Activated gamma-delta T cell treated with Interleukin-2 at 50 U/mL for 16 hours (primary cell): Measurements from ENCODE around the gene ATP6V0D1.
A peak's percentile ranks its signal among the peaks of the same experiment; 100 is the strongest.

Experiments
- DNase-seq: peaks from one replicate; pipeline ENCODE4 v3.0.0-alpha.2; 2020

The ATP6V0D1 gene

DNA sequence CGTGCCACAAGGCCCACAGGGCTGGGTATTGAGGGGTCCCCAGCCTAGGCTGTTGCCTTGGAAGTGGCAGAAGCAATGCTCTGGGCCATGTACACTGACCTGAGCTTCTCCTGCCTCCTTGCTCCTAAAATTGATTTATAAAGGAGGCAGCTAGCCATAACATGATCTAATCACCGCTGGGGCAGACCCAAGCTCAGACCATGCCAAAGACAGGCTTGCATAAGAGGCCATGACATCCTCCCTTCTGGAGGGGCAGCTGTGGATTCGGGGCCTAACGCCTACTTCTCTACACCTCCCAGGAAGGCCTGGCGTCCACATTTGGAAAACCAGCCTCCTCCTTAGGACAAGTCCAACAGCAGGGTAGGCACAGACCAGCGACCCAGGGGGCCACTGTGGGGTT lies 37.7 kb downstream of the ATP6V0D1 start:
- DNase-seq = no peak

DNA sequence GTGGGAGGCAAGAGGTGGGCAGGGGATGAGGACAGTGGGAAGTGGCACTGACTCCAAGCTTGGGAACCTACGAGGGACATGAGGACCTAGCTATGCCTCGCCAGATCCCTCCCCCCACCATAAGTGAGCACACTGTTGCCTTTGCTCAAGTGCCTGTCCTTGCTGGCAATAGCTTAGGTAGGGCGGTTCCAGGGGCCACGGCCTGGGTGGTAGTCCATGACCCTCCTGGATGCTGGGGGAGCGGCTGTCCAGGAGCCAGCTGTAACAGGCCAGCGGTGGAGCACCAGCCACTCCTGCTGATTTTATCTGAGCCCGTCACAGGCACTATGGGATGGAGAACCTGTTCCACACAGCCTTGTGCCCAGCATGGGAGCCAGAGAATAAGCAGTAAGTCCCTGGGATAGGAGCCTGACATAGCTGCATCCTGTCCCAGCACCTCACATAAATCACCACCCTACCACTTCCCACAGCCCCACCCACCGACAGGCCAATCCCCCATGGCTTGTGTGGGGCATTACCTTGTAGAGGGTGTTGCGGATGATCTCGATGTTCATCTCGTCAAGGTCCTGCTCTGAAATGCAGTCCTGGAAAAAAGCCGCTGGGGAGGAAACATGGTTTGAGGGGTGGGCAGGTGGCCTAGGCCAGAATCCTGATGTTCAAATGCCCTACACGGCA lies 38.2 kb downstream of the ATP6V0D1 start:
- no peak for DNase-seq

DNA sequence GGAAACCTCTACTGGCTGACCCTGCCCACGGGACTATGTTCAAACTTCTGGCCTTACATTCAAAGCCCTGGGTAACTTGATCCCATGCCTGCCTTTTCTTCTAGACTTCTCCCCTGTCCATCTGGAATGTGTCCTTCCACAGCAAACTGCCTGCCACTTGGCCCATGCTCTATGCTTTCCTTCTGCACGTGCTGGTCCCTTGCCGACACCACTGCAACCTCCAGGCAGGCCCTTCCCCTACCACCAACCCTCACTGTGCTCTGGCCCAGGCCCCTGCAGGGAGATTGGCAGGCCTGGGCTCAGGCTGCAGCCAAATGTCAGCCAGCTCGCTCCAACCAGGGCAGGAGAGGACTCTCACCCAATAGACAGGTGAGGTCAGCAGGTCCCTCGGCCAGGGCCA lies 39.0 kb downstream of the ATP6V0D1 start:
- DNase-seq = no peak

DNA sequence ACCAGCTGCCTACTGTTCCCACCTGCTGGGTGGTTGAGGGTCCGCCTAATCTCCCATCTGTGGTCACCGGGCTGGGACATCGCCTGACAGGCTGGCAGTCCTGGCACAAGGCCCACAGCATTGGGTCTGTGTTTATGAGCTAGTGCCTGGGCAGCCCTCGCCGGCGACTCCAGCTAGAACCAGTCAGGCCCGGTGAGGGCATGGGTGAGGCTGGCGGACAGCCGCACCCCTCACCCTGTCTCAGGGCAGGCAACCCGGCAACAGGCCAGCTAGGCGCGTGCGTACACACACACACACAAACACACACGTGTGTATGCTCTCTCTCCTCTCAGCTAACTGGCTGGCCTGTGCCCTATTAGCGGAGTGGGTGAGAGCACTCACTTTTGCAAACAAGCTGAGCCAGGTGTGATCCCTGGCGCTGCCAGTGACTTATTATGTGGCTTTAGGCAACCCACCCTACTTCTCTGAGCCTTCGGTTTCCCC lies 39.6 kb downstream of the ATP6V0D1 start:
- DNase-seq = no peak

DNA sequence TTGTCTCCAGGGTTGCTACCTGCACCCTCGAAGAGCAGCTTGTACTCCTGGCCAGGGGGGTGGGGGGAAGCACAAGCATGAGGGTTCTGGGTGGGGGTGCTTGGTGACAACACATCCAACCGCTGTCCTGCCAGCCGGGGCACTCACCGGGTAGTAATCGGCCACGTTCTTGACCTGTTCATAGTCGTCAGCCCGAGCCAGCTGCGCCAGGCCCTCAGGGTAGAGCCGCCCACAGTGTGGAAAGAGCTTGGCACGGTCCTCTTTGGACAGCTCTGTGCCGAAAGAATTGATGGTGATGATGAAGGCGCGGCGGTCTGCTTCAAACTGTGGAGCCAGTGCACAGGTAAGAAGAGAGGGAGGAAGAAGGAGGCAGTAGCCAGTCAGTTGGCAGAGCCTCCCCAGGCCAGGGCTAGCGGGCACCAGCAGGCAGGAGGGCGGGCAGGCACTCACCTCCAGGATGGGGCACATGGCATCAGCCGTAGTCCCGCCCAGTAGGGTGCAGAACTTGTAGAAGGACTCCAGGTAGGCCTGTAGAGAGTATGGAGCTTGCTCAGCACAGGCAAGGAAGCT lies 42.0 kb downstream of the ATP6V0D1 start:
- DNase-seq = no peak

DNA sequence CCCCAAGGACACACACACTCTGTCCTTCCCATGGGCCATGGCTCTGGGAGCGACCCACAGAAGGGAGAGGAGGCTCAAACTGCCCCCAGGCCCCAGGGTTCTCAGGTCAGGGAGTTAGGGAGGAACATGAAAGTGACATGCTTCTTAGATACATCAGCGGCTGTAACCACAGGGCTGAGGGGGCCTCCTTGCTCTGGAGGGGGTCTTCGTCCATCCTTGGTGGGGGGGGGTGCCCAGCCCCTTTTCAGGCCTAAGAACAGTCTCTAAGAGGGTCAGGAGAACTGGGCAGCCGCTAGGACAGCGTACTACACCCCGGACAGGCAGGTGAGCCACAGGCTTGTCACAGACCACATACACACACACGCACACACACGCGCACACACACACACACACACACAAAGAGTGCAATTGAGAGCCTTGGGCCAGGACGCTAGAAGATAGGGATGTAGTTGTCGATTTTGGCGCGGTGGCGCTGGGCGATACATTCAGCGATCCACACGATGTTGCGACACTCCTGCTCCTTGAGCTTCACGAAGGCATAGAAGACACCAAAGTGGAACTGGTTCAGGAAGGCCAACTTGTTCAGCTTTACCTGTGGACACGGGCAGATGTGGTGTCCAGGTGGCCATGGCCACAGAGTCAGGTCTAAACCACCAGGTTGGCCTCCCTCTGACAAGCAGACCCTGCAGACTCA lies 42.7 kb downstream of the ATP6V0D1 start:
- DNase-seq = no peak

DNA sequence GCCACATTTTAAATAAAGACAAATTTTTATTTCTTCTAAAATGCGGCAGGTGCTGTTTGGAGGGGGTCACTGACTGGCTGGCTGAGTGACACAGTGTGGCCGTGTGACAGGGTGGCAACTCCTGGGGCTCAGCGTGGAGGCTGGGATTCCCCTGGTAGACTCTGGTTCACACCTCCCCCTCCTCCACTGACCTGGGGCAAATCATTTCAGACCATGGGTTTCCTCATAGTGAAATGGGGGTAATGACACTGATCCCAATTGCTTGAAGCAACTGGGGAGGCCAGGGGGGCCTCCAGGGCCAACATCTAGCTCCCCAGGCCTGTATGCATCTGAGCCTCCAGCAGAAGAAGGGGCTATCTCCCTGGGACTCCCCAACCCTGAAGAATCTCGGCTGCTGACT lies 43.4 kb downstream of the ATP6V0D1 start:
- DNase-seq = no peak

DNA sequence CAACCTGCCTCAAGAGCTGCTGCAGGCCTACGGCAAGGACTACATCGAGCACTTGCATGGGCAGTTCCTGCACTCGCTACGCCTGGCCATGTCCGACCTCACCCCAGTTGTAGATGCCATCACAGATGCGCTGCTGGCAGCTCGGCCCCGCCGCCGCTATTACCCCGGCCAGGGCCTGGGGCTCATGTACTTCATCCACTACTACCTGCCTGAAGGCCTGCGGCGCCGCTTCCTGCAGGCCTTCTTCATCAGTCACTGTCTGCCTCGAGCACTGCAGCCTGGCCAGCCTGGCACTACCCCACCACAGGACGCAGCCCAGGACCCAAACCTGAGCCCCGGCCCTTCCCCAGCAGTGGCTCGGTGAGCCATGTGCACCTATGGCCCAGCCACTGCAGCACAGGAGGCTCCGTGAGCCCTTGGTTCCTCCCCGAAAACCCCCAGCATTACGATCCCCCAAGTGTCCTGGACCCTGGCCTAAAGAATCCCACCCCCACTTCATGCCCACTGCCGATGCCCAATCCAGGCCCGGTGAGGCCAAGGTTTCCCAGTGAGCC lies 44.2 kb downstream of the ATP6V0D1 start:
- no peak for DNase-seq

DNA sequence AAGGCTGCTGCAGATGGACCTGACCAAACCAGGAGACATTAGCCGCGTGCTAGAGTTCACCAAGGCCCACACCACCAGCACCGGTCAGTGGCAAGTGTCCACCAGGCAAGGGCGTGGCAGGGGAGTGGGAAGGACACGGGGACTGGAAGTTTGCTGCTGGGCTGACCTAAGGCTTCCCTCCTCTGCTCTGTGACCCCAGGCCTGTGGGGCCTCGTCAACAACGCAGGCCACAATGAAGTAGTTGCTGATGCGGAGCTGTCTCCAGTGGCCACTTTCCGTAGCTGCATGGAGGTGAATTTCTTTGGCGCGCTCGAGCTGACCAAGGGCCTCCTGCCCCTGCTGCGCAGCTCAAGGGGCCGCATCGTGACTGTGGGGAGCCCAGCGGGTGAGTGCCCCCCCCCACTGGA lies 45.2 kb downstream of the ATP6V0D1 start:
- DNase-seq = no peak

DNA sequence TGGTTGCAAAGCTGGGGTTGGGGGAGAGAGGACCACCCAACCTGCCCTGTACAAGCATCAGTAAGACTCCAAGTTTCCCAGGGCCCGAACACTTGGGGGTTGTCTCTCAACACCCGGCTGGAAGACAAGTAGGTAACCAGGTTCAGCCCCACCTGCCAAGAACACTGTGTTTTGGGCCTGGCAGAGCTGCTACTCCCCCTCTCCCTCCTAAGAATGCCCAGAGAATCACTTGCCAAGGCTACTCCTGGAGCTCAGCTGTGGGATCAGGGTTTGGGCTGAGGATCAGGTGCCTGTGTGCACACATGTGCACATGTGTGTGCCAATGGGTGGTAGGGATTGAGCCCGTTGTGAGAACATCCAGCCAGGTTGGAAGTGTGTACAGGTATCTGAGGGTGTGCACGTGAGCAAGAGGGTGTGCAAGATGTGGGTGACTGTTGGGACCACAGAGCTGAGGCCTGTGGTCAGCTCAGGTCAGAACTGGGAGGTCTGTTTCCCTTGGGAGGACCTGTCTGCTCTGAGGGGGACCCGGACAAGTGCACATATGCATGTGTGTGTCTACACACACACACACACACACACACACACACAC lies 47.7 kb downstream of the ATP6V0D1 start:
- DNase-seq = no peak

DNA sequence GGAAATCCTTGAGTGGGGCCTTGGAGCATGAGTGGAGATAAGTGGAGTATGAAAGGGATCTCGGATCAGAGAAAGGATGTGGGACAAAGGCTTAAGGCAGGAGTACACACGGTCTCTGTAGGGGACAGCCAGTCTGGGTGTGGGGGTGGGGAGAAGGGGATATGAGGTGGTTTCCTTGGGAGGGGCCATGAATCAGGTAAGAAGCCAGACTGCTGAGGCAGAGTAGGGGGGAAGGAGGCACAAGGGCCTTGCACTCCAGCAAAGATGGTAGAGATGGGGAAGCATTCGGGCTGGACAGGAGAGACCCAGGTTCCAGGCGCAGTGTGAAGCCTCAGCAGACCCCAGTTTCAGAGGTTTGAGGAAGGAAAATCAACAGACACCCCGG lies 48.5 kb downstream of the ATP6V0D1 start:
- DNase-seq = no peak

DNA sequence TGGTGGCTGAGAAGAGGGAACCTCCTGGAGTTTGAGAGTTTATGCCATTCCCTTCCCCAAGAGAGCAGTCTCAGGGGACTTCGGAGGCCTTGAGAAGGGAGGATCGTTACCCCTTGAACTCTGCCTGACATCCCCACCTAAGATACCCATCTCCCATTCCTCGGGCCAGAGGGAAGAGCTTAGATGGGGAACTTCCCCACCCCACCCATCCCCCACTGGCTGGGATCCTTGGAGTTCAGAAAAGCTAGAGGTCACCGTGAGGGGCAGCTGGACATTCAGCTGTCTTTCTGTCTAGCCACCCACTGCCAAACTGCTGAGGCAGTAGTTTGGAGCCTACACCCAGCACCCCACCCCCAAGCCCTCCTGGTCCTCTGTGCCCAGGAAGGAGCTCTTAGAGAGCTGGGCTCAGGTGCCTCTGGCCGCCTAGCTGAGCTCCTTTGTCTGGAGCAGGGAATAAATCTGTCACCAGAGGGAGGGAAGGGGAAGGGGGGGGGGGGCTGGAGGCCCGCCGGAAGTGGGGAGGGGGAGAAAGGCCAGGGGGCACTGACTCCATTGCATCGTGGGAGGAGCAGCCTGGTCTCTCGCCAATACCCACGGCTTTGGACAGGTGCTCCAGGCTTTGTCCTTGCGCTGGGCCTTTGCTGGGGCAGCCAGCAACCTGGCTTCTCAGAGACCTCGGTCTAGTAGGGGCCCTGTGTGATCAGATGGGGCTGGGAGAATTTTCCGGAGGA lies 49.0 kb downstream of the ATP6V0D1 start:
- no peak for DNase-seq

DNA sequence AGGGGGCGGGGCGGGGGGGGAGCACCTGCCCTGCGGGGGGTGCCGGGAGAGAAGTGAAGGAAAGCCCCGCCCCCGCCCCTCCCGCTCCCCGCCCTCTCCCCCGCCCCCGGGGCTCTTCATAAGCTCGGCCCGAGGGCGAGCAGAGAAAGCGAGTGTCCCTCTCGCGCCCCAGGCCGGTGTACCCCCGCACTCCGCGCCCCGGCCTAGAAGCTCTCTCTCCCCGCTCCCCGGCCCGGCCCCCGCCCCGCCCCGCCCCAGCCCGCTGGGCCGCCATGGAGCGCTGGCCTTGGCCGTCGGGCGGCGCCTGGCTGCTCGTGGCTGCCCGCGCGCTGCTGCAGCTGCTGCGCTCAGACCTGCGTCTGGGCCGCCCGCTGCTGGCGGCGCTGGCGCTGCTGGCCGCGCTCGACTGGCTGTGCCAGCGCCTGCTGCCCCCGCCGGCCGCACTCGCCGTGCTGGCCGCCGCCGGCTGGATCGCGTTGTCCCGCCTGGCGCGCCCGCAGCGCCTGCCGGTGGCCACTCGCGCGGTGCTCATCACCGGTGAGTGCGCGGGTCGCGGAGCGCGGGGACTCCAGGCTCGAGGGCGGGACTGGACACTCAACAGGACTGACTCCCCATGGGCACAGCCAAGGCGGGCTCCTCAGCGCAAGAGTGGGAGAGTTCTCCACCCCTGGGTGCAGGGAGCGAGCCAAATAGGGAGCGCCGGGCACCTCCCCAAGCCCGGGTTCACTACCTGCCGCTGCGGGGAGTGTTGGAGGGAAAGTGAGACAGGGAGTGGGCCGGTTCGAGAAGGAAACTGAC lies 49.8 kb downstream of the ATP6V0D1 start, which contains the start of gene HSD11B2:
Gene HSD11B2, plus strand, starts transcription at position 145 of the 798 bp plus-strand sequence. Its CDS starts 128 bp downstream, at position 273.
- DNase-seq = no peak

DNA sequence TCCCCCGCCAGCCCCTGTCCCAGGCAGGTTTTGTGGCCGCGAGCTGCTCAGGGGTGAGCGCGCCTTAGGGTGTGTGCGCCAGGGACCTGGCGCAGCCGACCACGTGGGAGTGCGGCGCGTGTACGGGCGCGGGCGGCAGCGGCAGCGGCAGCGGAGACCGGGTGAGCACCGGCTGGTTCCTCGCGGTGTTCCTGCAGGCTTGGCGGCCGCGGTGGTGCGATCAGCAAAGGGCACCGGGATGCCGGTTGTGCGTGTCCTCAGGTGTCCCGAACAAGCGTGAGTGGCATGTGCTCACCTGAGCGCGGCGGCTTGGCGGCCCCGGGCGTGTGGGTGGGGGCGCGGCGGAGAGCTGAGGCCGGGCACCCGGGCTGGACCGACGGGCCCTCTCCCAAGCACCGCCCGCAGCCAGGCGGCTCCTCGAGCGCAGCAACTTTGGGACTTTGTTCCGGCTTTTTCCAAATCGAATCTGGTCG lies 50.4 kb downstream of the ATP6V0D1 start:
- DNase-seq = no peak

DNA sequence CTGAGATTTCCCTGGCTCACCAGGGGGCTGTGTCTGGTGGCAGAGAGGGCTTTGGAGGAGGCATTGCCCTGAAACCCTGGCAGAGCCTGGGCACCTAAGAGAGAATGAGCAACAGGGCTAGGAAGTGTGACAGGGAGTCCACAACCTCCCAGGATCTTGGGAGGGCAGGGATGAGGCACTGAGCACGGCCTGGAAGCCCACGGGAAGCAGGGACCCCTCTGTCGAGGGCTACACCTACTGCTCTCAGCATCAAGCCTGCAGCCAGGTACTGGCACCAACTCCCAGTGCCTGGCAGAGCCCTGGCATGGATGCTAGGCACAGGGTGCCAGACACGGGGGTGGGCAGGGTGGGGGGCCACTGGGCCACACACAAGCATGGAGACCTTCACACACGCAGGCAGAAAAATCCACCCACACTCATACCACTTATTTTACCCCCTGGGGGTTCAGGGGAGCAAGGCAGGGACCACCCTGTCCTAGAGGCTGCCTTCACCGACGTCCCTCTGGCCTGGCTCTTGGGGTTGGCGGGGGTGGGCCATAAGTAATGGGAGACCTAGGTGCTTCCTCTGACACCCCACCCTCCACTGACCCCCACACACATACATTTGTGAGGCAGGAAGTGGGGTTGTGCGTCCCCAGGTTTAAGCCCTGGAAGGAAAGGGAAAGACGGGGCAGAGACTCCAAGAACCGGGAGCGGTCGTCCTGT lies 51.0 kb downstream of the ATP6V0D1 start:
- no peak for DNase-seq

DNA sequence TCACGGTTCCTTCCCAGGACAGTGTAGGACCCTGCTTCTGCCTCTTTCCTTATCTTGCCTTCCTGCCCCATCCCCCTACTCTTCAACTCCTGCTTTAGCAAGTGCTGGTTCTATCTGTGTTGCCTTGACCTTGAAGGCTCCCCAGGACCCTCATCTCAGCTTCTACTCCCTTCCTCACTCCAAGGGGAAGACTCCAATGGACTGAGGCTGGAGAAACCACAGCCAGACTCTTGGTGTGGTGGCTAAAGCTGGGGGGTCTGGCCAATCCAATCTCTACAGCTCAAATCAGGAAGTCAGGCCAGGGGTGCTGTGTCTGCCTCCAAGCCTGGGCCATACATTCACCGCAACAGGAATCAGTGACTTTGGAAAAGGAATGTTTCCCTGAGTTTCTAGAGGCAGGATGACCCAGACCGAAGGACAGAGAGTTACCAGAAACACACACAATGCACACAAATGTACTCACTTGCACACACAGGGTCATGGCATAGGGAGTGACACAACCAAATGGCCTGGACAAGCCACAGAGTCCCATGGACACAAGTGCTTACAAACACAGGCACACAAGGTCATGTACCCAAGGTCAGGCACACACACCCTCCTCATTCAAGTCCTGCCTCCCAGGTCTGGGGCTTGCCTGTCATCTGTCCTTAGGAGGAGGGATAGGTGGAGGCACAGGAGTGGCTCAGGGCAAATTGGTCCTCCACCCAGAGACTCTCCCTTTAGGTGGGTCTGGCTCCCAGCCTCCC lies 51.7 kb downstream of the ATP6V0D1 start:
- DNase-seq = no peak

DNA sequence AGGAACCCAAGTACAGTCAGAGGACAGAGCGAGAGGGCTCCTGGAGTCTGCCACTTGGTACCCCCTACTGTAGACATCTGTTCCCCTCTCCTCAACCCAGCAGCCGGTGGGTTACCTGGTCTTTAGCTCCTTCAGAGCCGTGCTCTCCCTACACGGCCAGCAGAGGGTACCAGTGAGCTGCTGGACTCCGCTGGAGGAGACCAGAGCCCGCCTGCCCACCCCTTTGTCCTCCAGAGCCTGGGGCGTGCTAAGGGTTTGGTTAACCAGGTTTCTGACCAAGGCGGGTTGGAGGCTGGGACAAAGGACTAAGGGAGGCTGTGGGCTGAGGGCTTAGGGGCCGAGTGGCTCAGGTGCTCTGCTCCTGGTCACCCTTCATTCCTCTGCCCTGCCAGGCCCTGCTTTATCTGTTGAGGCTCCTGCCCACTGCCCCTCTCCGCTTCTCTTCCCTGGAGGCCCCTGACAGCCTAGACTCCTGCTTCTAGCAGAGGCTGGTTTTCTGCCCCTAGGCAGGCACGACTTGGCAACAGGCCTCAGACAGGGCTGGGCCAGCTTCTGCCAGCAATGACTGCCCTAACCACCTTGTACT lies 52.7 kb downstream of the ATP6V0D1 start:
- peak; percentile 43 for DNase-seq

DNA sequence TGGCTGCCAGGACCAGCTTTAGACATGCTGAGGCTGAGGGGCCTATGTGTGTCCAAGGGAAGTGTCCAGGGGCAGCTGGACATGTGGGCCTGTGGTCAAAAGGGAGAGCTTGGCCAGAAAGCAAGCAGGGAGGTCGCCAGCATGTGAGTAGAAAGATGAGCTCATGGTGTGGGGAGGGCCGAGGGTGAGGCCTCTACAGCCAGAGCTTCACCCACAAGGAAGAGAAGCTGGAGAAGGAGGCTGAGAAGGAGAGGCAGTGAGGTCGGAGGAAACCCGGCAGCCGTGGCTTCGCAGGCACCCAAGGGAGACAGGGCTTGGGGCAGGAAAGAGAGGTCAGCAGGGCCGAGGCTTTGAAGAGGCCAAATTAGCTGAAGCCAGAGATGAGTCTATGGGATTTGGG lies 54.0 kb downstream of the ATP6V0D1 start:
- no peak for DNase-seq

DNA sequence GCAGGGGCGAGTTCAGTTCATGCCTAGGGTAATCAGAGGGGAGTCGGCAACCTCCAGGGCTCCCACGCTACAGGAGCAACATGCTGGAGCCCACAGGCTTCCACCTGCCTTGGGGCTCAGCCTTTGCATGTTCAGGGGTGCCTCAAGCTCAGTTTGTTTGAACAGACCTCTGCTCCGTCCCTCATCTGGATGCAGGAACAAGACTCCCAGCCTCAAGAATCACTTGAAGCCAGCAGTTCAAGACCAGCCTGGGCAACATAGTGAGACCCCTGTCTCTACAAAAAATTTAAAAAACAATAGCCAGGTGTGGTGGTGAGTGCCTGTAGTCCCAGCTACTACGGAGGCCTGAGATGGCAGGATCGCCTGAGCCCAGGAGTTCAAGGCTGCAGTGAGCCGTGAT lies 54.9 kb downstream of the ATP6V0D1 start:
- no peak for DNase-seq

DNA sequence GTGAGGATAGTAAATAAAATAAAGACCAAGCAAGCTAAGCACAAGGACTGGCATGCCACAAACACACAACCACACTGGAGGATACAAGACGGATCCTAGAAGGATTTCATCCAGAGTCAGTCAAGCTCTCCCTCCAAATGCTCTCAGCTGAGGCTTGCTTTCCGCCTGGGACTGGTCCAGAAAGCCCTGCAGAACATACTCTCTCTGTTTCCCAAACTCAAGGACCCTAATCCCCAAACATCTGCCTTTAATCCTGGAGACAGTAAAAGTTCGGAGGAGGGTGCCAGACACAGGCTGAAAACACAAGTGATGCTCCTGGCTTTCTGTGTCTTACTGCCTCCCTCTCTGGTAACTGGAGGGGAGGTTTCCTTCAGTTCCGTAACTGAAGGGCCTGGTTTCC lies 55.4 kb downstream of the ATP6V0D1 start:
- no peak for DNase-seq
